Kidney (tissue), 14 donors: Measurements from ENCODE around the gene IL18BP. TPM values are rescaled to one million over a fixed set of nuclear protein-coding genes. Genes with fewer than 3 reads are reported as not detected.

Source experiments
- DNase-seq, 5 donors: peaks; one replicate each; pipeline ENCODE4 v3.0.0-alpha.2; 2013 to 2020
- FAIRE-seq: peaks from 2 replicates; lab custom pipeline; 2012; peaks lifted over from hg19 to GRCh38; lab: Jason Lieb, UNC
- H3K27ac ChIP-seq, 2 donors: one replicate each; pipeline ENCODE4 v1.7.0; 2013; ENCODE audit warnings: low read depth in 2 of 2, low read length in 2 of 2, inconsistent platforms in 1 of 2
- H3K27me3 ChIP-seq: one replicate; pipeline ENCODE4 v1.7.1; 2013; ENCODE audit warnings: low read length, inconsistent platforms; ENCODE audit not compliant: control insufficient read depth, insufficient read depth
- H3K36me3 ChIP-seq, 3 donors: one replicate each; pipeline versions ENCODE4 v1.7.0 to v1.7.1; 2013; ENCODE audit warnings: low read length in 3 of 3, control low read depth in 1 of 3, inconsistent platforms in 1 of 3; ENCODE audit not compliant: insufficient read depth in 3 of 3, control insufficient read depth in 2 of 3
- H3K4me1 ChIP-seq, 3 donors: one replicate each; pipeline versions ENCODE4 v1.7.0 to v1.7.1; 2013; ENCODE audit warnings: low read length in 3 of 3, inconsistent platforms in 1 of 3, low read depth in 1 of 3; ENCODE audit not compliant: control insufficient read depth in 2 of 3, insufficient read depth in 2 of 3
- H3K4me3 ChIP-seq, 3 donors: one replicate each; pipeline versions ENCODE4 v1.7.0 to v1.8.1; 2013; ENCODE audit warnings: low read length in 3 of 3, control low read depth in 1 of 3, inconsistent platforms in 1 of 3
- H3K9ac ChIP-seq, 3 donors: one replicate each; pipeline versions ENCODE4 v1.7.0 to v1.7.1; 2013; ENCODE audit warnings: low read length in 3 of 3, control low read depth in 1 of 3, inconsistent platforms in 1 of 3
- H3K9me3 ChIP-seq, 3 donors: one replicate each; pipeline versions ENCODE4 v1.7.0 to v1.7.1; 2013; ENCODE audit warnings: low read length in 3 of 3, control low read depth in 1 of 3, inconsistent platforms in 1 of 3; ENCODE audit not compliant: control insufficient read depth in 2 of 3, insufficient read depth in 1 of 3
- CTCF ChIP-seq: IDR thresholded peaks from 3 replicates; pipeline ENCODE4 v1.5.1; 2012; ENCODE audit warnings: mild to moderate bottlenecking, moderate library complexity, borderline replicate concordance; ENCODE audit not compliant: insufficient read depth; ENCODE audit errors: extremely low read depth
- intact Hi-C: fragments of 100-400 bp; cut with DNase I; formaldehyde crosslinking; loops from one replicate; pipeline ENCODE4 v1.11.1; 2022
- polyA plus RNA-seq: library from polyadenylated mRNA; stranded (reverse); fragments of 350-450 nt; fragmentation: Illumina TruSeq; extraction: RNeasy Lipid Tissue Mini Kit (QIAGEN cat#74804); gene quantifications from one replicate; pipeline ENCODE4 v1.2.3, GENCODE V29; 2014; ENCODE audit warnings: low read depth, low replicate concordance; ENCODE audit not compliant: insufficient read depth
- total RNA-seq: library from RNA; stranded (reverse); fragmentation: NEBNext Ultra II Directional; extraction: Animal tissue kit (Norgen Biotek cat#: 25700); gene quantifications from one replicate; pipeline ENCODE4 v1.2.1, GENCODE V29; 2021
- donor health status: control.
- donor health status: control.
- donor health status: control.
- donor health status: control.
- donor health status: control.
- donor health status: DM: yes; HTN: yes; CAD: no.
- donor health status: Normal renal cell carcinoma (clear cell type).

IL18BP gene
- total and polyA plus RNA-seq, 2 donors from 2014 or later, result 19.5 to 21.1 TPM

GRCh38 chr11:72039856-72040401 is 41.2 kb downstream of the IL18BP start:
- Histone ChIP-seq H3K36me3 (peaks cover 2 to 4% (median 3%) of the 10 kb centered on the region in 3 donors), H3K27me3 (no peaks in the 10 kb centered on the region), H3K9ac (peak overlapping the region; percentile 82 to 89 (median 82)), H3K4me3 (peak overlapping the region; percentile 64 to 94 (median 74)), H3K4me1 (peaks cover 13 to 50% (median 43%) of the 10 kb centered on the region in 3 donors), H3K27ac (peak overlapping the region; percentile 92 to 98), H3K9me3 (no peaks in the 10 kb centered on the region)
- intact Hi-C loops, result no loop called here
- TF ChIP-seq CTCF, result no peak
- FAIRE-seq, result no peak
- DNase-seq, result peak in 2 of 5 donors; percentile 24 to 26

GRCh38 chr11:72040491-72041363 is 42.0 kb downstream of the IL18BP start:
- Histone ChIP-seq H3K9ac (peak overlapping the region; percentile 82 to 89 (median 82)), H3K27ac (peak overlapping the region; percentile 92 to 98), H3K36me3 (peaks cover 1 to 2% (median 1%) of the 10 kb centered on the region in 3 donors), H3K9me3 (no peaks in the 10 kb centered on the region), H3K4me1 (peaks cover 13 to 52% (median 43%) of the 10 kb centered on the region in 3 donors), H3K4me3 (peak overlapping the region; percentile 64 to 94 (median 74)), H3K27me3 (no peaks in the 10 kb centered on the region)
- FAIRE-seq (no peak), DNase-seq (peak; percentile 94 to 98 (median 97))
- TF ChIP-seq CTCF, result no peak
- intact Hi-C loops, result no loop called here

GRCh38 chr11:72041364-72042063 is 42.8 kb downstream of the IL18BP start:
- intact Hi-C loops, result no loop called here
- TF ChIP-seq CTCF, result no peak
- Histone ChIP-seq H3K9ac (peak overlapping the region; percentile 74 to 82 (median 82)), H3K27ac (peak overlapping the region; percentile 92 to 98), H3K27me3 (no peaks in the 10 kb centered on the region), H3K9me3 (no peaks in the 10 kb centered on the region), H3K4me1 (peaks cover 13 to 48% (median 40%) of the 10 kb centered on the region in 3 donors), H3K4me3 (peak overlapping the region; percentile 64 to 94 (median 74)), H3K36me3 (no peaks in the 10 kb centered on the region)
- DNase-seq, result peak; percentile 74 to 89 (median 86)
- no peak for FAIRE-seq
